Esophagus squamous epithelium (tissue), 4 donors: ENCODE measurements around the gene KCNMA1.

Source experiments
- CTCF ChIP-seq, 6 experiments: fragments of 450-650 bp in 4 of 6; fragments of 200-600 bp in 2 of 6; sonication (generic) in 2 of 6; IDR thresholded peaks; one replicate each; pipeline ENCODE4 v1.5.1; 2016 to 2019; ENCODE audit warnings: antibody characterized with exemption in 6 of 6, mild to moderate bottlenecking in 4 of 6, moderate library complexity in 4 of 6
- POLR2A ChIP-seq, 4 donors: fragments of 450-650 bp; IDR thresholded peaks; one replicate each; pipeline ENCODE4 v1.6.1; 2017; ENCODE audit warnings: antibody characterized with exemption in 4 of 4, mild to moderate bottlenecking in 4 of 4, moderate library complexity in 3 of 4

GRCh38 chr10:77392236-77392721 is 245.3 kb downstream of the KCNMA1 start:
- TF ChIP-seq CTCF (IDR thresholded peaks at IDR 0.05) (no peak), POLR2A (IDR thresholded peaks at IDR 0.05) (no peak)
